A549 treated with CpdA at 1 μM for 4 hours (cell line): ENCODE measurements around the gene HCN1. TPM values are rescaled to one million over a fixed set of nuclear protein-coding genes. Genes with fewer than 3 reads are reported as not detected.

Experiments
- total RNA-seq: library from RNA; stranded (reverse); fragments of 200-300 nt; extraction: Qiagen RNA extraction; gene quantifications from 5 replicates; pipeline ENCODE4 v1.2.3, GENCODE V29; 2022; ENCODE audit warnings: low read depth

The HCN1 gene
- not detected in 5 replicates for total RNA-seq

GRCh38 chr5:45696206-45696836 is at the start of gene HCN1:
TSS of gene HCN1 (minus strand) at chr5:45696380.

